ENCODE data around the gene DNMT3A. TPM values are rescaled to one million over a fixed set of nuclear protein-coding genes. Genes with fewer than 3 reads are reported as not detected.

DNMT3A gene
- total RNA-seq, 1 donor from 2014 or later, result 8.3 TPM

DNA sequence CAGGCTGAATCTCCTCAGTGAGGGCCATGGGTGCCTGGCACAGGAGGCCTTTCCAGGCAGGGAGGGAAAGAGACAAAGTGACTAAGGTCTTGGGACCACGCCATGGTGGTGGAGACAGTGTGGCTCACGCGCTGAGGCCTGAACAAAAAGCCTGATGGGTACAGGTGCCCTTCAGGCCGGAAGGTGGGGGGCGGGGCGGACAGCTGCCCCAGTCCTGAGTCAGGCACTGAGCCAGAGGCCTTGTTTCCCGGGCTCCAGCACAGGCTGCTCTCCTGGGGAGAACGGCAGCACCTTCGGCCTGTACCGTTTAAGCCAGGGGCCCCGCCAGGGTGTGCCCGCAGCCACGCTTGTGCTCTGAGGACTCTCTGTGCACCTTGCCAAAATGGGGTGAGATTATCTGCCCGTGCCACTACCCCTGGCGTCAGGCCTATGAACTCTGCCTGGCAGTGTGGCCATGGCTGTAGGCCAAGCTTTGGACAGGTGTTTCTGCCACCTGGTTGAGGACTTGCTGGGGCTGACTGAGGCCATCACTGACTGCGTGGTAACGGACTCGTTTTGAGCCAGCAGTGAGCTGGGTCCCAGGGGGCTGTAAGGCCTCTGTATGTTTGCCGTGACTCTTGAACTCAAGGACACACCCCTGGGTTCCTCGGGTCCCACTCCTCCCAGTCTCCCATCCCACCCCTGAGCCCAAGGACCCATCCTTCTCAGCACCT, 31.7 kb upstream of the DNMT3A start:
- peak; percentile 88 for DNase-seq (ENCODE audit: low spot score)
- ATAC-seq, result peak; percentile 84

DNA sequence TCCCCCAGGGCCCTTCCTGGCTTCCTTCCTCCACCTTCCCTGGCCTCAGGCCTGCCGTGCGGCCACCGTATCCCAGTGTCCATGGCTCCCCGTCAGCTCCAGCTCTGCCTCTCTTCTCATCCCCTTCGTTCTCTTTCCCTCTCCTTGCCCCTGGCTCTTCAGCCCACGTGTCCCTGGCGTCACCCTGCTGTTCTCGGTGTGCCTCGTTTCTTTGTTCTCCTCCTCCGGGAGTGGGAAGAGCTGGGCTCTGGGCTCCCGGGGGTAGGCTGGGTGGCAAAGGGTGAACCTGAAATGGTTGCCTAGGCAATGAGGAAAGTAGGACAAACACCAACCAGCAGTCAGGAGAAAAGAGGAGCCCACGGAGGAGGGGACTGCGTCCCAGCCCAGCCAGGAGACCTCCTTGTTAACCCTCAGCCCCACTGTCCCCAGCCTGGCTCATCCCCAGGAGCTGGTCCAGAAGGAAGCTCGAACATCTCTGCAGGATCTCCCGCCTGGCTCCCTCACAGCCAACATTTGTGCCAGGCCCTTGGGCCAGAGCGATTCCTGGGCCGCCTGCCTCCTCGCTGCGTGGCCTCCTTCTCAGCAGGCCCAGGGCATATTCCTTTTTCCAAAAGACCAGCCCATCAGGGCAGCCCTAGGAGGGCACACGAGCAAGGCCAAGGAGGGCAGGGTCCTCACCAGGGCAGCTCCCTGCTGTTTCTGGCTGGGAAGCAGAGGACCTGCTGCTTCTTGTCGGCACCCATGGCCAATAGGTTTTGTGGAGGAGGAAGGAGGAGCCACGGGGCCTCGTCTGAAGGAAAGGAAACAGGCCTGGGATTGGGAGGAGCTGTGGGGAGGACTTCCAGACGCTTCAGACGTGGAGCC, 30.9 kb upstream of the DNMT3A start:
- peak; percentile 45 for DNase-seq (ENCODE audit: low spot score)
- no peak for ATAC-seq

DNA sequence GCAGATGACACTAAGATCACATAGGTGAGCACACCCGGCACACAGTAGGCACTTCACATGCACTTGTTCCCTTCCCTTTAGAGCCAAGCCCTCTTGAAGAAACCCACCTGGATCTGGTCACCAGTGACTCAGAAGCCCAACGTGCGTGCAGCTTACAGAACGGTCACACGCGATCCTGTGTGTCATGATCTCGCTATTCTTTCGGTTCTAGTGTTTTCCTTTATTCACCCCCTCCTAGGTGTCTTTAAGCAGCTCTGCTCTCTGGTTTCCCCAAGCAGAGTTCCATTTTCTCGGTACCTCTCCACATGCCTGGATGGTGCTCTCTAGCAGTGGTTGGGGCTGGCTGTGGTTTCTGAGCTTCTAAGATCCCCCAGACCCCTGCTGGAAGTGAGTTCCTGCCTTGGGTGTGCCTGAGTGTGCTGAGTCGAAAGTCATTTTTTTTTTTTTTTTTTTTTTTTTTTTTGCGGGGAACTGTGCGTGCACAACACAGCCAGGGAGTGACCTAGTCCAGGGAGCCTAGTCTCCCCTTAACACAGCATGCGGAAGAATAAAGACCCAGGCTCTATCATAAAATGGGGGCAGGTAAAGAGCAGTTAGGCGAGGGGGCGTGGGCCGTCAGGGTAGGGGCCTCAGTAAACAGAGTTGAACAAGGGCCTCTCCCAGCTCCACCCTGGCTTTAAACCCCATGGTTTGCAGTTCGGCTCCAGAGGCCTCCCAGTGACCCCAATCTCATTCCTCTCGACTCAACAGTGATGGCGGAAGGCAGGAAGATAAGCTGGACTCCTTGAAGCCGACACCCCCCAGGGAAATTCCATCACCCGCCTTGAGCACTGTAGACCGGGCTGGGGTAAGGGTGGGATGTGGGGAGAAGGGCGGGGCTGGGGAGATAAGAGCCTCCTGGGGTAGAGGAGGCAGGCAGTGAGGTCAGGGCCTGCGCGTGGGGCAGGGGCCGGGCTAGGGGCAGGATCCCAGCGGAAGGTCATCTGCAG, 29.8 kb upstream of the DNMT3A start:
- DNase-seq (ENCODE audit: low spot score), result peak; percentile 31
- no peak for ATAC-seq

DNA sequence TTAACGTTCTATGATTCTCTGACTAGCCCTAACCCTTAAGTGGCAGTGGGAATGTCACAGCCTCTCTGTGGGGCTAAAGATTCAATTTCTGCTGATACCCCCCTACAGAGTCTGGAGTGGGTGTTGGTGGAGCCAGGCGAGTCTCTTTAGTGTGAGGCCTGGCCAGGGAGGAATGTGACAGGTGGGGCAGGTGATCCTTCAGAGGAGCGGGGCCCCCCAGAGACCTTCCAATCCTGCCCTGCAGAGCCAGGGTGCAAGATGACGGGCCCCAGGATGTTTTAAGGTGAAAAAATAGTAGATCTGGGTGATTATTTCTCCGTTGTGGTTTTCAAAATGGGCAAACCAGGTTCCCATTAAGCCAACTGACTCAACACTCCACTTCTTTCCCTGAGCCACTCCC, 28.2 kb upstream of the DNMT3A start:
- DNase-seq (ENCODE audit: low spot score) (peak; percentile 16), ATAC-seq (no peak)

DNA sequence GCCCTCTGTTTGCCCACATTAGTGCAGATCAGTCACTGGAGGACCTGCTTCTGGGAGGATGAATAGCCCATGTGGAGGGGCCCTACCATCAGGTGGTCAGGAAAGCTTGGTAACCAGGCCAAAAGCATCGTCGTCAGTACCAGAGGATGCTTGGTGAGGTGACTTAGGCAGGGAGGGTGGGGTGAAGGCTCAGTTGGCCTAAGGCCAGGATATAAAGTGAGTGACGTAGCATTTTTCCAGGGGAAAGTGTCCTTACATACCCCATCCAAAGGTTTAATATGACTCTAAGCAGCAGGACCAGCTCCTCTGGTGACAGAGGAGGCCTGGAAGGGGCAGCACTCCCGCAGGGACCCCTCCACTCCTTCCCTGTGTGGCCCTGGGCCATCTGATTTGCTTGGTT, 27.7 kb upstream of the DNMT3A start:
- ATAC-seq (no peak), DNase-seq (ENCODE audit: low spot score) (no peak)

DNA sequence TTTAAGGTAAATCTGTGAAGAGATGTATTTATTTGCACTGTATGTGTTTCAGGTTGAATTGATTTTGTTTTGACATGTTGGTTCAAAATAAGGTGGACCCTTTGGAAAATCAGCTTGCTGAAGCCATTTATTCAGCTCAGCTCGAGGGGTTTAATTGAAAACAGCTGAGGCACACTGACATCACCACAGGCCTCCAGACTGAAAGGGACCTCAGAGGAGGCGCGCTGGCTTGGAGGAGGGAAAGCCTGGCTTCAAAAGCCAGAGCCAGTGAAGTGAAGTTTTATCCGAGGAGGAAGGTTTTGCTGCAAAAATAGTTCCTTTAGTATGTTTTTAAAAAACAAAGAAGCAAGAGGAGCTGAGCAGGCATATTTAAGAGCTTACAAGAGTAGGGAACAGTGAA, 26.9 kb upstream of the DNMT3A start:
- no peak for ATAC-seq
- no peak for DNase-seq (ENCODE audit: low spot score)

DNA sequence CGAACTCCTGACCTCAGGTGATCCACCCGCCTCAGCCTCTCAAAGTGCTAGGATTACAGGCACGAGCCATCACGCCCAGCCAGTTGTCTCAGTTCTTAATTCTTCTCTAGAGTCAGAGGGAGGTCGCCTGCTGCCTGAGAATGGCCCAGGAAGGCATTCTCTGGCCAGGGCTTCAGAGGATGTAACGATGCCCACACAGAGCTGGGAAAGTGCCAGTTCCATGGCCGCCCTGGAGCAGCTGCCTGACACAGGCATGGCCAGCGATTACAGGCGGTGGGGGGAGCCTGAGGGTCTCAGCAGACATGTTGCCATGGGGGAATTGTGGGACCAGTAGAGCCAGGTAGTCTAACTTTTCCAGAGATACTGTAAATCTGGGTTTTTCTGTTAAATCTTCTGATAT, 25.6 kb upstream of the DNMT3A start:
- DNase-seq (ENCODE audit: low spot score), result no peak
- ATAC-seq, result no peak

DNA sequence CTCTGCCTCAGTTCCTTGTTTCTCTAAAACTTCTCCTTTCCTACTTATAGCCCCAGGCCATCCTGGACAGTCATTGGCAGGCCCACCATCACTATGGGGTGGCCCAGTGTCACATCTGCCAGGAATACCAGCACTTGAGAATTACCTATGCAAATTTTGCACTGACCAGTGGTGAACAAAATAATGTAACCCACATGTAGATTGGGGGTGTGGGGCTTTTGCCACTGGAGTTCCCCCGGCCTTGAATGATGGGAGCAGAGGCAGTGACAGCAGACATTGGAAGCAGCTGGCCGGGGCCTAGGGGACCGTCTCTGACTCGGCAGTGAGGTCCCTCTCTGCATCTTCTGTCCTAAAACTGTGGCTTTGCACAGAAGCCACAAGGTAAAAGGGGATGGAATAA, 24.9 kb upstream of the DNMT3A start:
- ATAC-seq (no peak), DNase-seq (ENCODE audit: low spot score) (no peak)

DNA sequence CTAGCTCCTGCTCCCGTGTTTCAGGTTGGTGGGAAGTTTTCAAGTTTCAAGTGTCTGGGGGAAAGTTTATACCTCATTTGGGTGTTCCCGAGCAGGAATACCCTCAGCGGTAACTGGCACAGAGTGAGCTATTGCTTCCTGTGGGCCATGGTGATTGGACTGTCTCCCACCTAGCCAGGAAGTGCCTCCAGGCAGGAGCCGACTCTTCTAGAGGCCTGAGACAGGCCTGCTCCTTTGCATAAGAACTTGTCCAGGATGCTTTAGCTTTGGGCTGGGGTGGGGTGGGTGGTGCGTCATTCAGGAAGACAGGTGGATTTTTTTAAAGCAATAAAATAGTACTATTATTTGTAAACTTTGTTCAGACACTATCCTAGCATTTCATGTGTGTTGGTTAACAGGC, 23.5 kb upstream of the DNMT3A start:
- no peak for ATAC-seq
- DNase-seq (ENCODE audit: low spot score), result no peak

DNA sequence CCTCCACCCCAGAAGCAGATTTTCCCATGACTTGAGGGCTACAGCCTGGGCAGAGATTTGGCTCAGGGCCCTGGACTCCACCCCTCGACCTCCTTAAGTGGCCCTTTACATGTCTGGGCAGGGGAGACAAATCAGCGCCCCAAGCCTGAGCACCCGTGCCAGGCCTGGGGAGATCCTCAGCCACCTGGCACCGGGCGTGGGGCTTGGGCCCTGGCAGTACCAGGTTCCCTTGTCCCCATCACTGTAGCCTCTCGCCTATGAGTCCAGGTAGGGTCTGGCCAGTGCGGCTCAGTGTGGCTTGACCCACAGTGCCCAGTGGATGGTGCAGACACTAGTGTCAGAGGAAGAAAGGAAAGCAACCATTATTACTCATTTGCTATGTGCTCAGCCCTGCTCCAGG, 22.0 kb upstream of the DNMT3A start:
- ATAC-seq (no peak), DNase-seq (ENCODE audit: low spot score) (no peak)

DNA sequence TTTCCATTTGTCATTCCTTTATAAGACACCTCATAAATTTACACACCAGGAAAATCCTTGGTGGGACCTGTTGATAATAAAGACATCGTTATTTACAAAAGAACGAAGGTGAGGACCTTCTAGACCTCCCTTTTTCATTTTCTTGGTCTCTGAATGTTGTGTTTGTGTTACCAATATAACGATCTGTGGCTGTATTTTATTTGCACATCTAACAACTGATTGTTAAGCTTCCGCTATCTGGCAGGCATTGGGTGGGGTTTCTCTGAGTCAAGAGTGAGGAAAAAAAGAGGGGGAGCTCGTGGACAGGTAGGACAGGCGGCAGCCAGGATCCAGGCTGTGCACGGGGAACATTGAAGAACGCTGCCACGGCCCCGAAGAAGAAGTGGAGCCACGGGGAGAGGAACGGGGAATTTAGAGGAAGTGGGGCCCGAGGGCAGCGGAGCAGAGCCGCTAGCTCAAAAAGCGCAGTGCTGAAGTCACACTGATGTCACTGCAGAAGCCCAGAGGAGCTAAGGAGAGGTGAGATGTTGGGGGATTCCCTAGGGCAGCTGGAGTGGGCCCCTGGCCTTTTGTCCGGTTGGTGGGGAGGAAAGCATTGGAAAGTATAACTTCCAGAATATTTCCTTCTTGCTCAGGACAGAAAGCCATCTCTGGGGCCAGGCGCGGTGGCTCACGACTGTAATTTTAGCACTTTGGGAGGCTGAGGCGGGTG, 20.9 kb upstream of the DNMT3A start:
- ATAC-seq (peak; percentile 17), DNase-seq (ENCODE audit: low spot score) (no peak)

DNA sequence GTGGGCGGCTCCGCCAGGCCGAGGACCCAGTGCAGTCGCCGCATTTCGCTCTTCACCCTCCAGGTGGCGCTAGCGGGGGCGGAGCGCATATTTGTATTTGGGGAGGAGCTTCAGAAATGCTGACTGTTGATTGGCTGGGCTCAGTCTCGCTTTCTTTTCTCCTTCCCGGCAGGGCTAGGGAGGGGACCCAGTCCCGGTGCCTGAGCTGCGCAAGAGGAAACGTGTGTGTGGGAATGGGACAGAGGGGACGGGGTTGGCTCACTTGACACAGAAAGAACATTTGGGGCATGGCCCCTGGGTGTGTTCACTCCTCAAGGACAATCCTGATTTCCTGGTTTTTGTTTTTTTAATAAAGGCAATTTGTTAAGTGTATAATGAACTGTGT, 20.3 kb upstream of the DNMT3A start:
- ATAC-seq, result peak; percentile 99
- DNase-seq (ENCODE audit: low spot score), result peak; percentile 92

DNA sequence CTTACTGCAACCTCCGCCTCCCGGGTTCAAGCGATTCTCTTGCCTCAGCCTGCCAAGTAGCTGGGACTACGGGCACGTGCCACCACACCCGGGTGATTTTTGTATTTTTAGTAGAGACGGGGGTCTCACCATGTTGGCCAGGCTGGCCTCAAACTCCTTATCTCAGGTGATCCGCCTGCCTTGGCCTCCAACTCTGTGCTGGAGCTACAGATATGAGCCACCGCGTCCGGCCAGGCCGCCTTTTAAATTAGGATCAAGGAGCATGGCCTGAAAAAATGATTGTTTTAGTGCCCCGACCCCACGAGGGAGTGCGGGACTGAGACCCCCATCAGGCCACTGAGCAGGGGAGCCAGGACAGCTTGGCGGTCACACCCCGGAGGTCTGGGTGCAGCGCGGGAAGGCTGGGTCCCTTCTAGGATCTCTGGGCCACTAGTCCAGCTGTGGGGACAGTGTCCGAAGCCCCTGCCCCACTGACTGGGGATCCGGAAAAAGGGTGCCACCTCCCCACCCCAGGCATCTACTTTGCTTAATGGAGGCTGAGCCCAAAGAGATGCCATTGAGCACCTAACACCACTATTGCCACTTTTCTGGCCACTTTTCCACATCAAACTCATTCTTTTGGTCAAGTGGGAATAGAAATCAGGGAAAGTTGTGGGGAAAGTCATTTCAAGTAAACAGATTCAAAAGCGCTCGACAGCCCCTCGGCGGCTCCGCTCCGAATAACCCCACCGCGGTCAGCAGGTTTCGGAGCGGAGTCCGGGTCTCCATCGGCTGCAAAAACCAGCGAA, 19.7 kb upstream of the DNMT3A start:
- DNase-seq (ENCODE audit: low spot score), result no peak

DNA sequence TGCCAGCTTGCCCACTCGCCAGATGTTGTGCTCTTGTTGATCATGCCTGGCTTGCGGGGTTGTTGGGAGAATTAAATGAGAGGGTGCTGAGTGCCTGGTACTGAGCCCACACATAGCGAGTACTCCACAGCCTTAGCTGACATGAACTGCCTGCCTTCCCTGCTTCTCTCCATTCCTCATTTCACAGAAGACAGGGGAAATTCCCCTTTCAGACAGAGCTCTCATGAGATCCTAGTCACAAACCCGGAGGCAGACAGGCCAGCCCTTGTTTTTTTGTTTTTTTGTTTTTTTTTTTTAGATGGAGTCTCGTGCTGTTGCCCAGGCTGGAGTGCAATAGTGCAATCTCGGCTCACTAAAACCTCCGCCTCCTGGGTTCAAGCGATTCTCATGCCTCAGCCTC, 17.1 kb upstream of the DNMT3A start:
- no peak for DNase-seq (ENCODE audit: low spot score)

More for the DNA sequence above, 19.7 kb upstream of the DNMT3A start:
- no peak for ATAC-seq

DNA sequence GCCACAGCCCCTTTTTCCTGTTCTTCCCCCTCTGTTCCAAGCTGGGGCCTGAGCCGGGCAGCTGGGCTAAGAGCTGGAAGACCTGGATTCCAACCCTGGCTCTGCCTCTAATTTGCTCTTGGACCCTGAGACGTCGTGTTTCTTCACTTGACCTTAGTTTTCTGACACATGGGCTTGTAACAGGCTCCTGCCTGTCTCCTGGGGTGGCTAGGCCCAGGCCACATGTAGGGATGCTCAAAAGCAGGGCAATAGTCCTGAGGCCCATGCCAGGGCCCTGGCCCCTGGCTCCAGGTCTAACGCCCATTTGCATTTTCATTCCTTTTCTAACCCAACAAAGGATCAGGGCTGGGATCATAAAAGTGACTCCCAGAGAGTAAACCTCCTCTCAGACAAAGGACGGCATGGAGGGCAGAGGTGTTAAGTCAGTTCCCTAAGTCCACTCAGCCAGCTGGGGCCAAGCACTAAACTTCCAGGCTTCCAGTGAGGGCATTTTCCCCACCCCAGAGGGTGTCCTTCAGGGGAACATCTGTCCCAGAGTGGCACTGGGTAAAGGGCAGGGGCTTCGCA, 16.6 kb upstream of the DNMT3A start:
- no peak for ATAC-seq
- DNase-seq (ENCODE audit: low spot score), result no peak

More for the DNA sequence above, 17.1 kb upstream of the DNMT3A start:
- no peak for ATAC-seq

DNA sequence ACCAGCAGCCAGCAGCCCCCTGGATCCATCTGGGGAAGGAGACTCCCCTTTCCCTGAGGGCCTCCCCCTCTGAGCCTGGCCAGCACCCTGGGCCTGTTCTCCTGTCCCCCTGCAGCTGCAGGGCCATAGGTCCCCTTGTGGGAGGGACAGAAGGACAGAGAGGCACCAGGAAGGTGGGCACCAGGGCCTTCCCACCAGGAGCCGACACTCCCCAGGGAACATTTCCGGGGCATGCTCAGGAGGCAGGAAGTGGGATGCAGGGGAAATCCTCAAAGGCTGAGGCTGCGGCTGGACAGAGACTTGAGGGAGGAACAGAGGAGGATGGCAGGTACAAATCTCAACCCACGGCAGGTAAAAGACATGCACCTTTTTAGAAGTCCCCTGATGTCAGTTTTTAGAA, 14.4 kb upstream of the DNMT3A start:
- DNase-seq (ENCODE audit: low spot score), result no peak
- no peak for ATAC-seq

DNA sequence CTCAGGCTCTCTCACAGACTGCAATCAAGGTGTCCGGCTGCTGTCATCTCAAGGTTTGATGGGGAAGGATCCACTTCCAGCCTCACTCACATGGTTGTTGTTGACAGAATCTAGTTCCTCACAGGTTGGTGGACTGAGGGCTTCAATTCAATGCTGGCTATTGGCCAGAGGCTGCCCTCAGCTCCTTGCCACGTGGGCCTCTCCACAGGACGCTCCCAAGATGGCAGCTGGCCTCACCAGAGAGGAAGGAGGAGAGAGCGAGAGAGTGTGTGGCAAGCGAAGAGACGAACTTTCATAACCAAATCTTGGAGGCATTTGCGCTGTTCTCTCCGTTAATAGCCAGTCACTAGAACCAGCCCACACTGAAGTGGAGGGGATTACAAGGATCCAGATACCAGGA, 13.5 kb upstream of the DNMT3A start:
- ATAC-seq (no peak), DNase-seq (ENCODE audit: low spot score) (no peak)

DNA sequence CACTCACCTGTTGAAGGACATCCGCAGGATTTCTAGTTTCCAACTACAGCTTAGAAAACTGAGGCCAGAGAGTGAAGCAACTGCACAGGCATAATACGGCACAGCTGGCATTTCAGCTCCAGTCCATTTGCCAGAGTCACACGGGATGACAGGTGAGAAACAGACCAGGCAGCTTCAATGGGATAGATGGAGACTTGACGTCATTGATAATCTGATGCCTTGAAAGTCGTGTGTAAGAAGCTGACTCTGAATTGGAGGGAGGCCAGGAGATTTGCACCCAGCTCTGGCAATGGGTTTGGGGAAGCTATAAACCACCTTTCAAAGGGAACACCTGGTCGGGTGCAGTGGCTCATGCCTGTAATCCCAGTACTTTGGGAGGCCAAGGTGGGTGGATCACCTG, 12.4 kb upstream of the DNMT3A start:
- no peak for DNase-seq (ENCODE audit: low spot score)
- ATAC-seq, result no peak

DNA sequence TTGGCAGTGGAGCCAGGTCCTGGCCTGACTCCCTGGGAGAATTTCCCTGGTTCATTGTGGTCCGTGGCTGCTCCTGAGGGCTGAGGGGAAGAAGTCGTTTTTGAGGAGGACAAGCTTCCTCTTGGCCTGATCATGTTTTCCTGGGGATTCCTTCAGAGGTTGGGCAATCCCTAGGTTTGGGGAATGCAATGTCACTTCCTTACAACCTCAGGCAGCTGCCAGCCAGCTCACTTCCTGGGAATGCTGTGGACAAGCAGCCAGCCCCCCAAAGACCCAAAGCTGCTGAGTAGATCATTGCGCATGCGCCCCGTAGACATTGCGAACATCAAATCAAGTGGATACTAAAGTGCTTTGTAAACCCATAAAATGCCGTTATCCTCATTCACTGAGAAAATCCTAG, 7.7 kb upstream of the DNMT3A start:
- no peak for ATAC-seq

More for the DNA sequence above, 7.7 kb upstream of the DNMT3A start:
- no peak for DNase-seq (ENCODE audit: low spot score)

Measured in left lobe of liver (tissue), 2 donors.